GM12878 (cell line): ENCODE measurements around the gene COL26A1. TPM values are rescaled to one million over a fixed set of nuclear protein-coding genes. Genes with fewer than 3 reads are reported as not detected.

Source experiments
- ATAC-seq: fragments of 200-7000 bp; cut with Tn5 transposase; 3 replicates; pipeline ENCODE4 v1.9.1; 2020; ENCODE audit warnings: mild to moderate bottlenecking, moderate library complexity
- BruUV-seq: library from RNA; stranded (reverse); fragments of 400-500 nt; replicated peaks from 2 replicates; lab custom pipeline; 2021; lab: Mats Ljungman, UMichigan
- CTCF ChIA-PET: fragments of 300-600 bp; sonication (Branson Sonifier 250); formaldehyde crosslinking; extraction: SDS; loops from one replicate; lab custom pipeline; 2021; ENCODE audit warnings: inconsistent platforms; lab: Yijun Ruan, JAX
- POLR2A ChIA-PET: fragments of 350-600 bp; formaldehyde crosslinking; extraction: SDS; loops from one replicate; lab custom pipeline; 2021; ENCODE audit warnings: inconsistent platforms; lab: Charles Lee
- RAD21 ChIA-PET: fragments of 300-600 bp; sonication (Branson Sonifier 250); formaldehyde crosslinking; loops from one replicate; lab custom pipeline; 2023; ENCODE audit warnings: antibody characterized with exemption; ENCODE audit not compliant: unreplicated experiment; lab: Charles Lee
- SMC1A ChIA-PET: fragments of 300-600 bp; sonication (Branson Sonifier 250); formaldehyde crosslinking; loops from one replicate; lab custom pipeline; 2023; ENCODE audit not compliant: unreplicated experiment, uncharacterized antibody; lab: Charles Lee
- DNase-seq: peaks from one replicate; pipeline ENCODE4 v3.0.0-alpha.2; 2011; ENCODE audit warnings: low read depth, low spot score
- FAIRE-seq: peaks from 3 replicates; lab custom pipeline; 2011; peaks lifted over from hg19 to GRCh38; lab: Jason Lieb, UNC
- H2AFZ ChIP-seq: 2 replicates; pipeline ENCODE4 v1.6.0; 2011; ENCODE audit warnings: low read depth, low read length, control low read depth; ENCODE audit not compliant: control insufficient read depth
- H3K27ac ChIP-seq: 2 replicates; pipeline ENCODE4 v1.5.1; 2011; ENCODE audit warnings: control low read depth; ENCODE audit not compliant: control insufficient read depth, insufficient read depth
- H3K27me3 ChIP-seq, 2 experiments: replicated peaks in 1 of 2; 2 replicates each; pipeline versions ENCODE4 v1.6.0 to v1.6.1; 2011; ENCODE audit warnings: low read length in 1 of 2; ENCODE audit not compliant: control insufficient read depth in 2 of 2, insufficient read depth in 2 of 2
- H3K36me3 ChIP-seq, 2 experiments: 2 replicates each; pipeline ENCODE4 v1.5.1; 2011; ENCODE audit warnings: low read length in 1 of 2; ENCODE audit not compliant: control insufficient read depth in 2 of 2, insufficient read depth in 2 of 2
- H3K4me1 ChIP-seq: 2 replicates; pipeline ENCODE4 v1.6.1; 2011; ENCODE audit warnings: mild to moderate bottlenecking, low read length, moderate library complexity, mixed read lengths; ENCODE audit not compliant: control insufficient read depth, insufficient read depth
- H3K4me2 ChIP-seq: 2 replicates; pipeline ENCODE4 v1.6.0; 2011; ENCODE audit warnings: control low read depth; ENCODE audit not compliant: control insufficient read depth, insufficient read depth
- H3K4me3 ChIP-seq: fragments of 200-600 bp; sonication (generic); 2 replicates; pipeline ENCODE4 v1.5.1; 2016
- H3K79me2 ChIP-seq: 2 replicates; pipeline ENCODE4 v1.6.0; 2011; ENCODE audit warnings: low read length; ENCODE audit not compliant: control insufficient read depth, insufficient read depth
- H3K9ac ChIP-seq: 2 replicates; pipeline ENCODE4 v1.8.0; 2011; ENCODE audit warnings: low read length, control low read depth, mixed read lengths; ENCODE audit not compliant: control insufficient read depth, insufficient read depth
- H3K9me3 ChIP-seq: replicated peaks from 3 replicates; pipeline ENCODE4 v1.5.1; 2011; ENCODE audit warnings: mild to moderate bottlenecking, low read length; ENCODE audit not compliant: control insufficient read depth, insufficient read depth
- H4K20me1 ChIP-seq: 2 replicates; pipeline ENCODE4 v1.6.0; 2011; ENCODE audit not compliant: control insufficient read depth, insufficient read depth
- EP300 ChIP-seq, 2 experiments: fragments of 150-350 bp in 1 of 2; IDR thresholded peaks; 2 replicates each; pipeline ENCODE4 v1.6.1; 2011 to 2012; ENCODE audit warnings: low read depth in 2 of 2, low read length in 2 of 2, borderline replicate concordance in 1 of 2, improper control_type of control experiment in 1 of 2, inconsistent platforms in 1 of 2; ENCODE audit not compliant: control insufficient read depth in 1 of 2
- NFYB ChIP-seq: IDR thresholded peaks from 2 replicates; pipeline ENCODE4 v1.6.1; 2011; ENCODE audit warnings: low read depth, mild to moderate bottlenecking, low read length, improper control_type of control experiment, moderate library complexity; ENCODE audit not compliant: insufficient read depth
- SRF ChIP-seq, 2 experiments: IDR thresholded peaks; 2 replicates each; pipeline ENCODE4 v1.6.1; 2011; ENCODE audit warnings: low read depth in 2 of 2, low read length in 2 of 2, mild to moderate bottlenecking in 1 of 2, moderate library complexity in 1 of 2
- WGBS: methylation state at CpG from one replicate; pipeline ENCODE4 v1.1.6; 2016; ENCODE audit warnings: low lambda C conversion rate; ENCODE audit not compliant: insufficient replicate concordance, insufficient coverage; ENCODE audit errors: missing lambda C conversion rate; 5-methylcytosine and 5-hydroxymethylcytosine counted together
- in situ Hi-C: fragments of 300-500 bp; cut with MboI; formaldehyde crosslinking; loops from 9 replicates; pipeline ENCODE4 v1.14.3; 2018; ENCODE audit warnings: mixed read lengths
- intact Hi-C: fragments of 100-400 bp; cut with micrococcal nuclease; formaldehyde crosslinking; loops from one replicate; pipeline ENCODE4 v1.14.2; 2022; ENCODE audit not compliant: unreplicated experiment
- polyA plus RNA-seq, 11 experiments: library from polyadenylated mRNA; depleted of rRNA in 4 of 11; unstranded in 6 of 11; stranded (reverse) in 5 of 11; fragments of >200 nt; fragmentation: Nextera tagmentation in 4 of 11; fragmentation: Illumina TruSeq in 1 of 11; extraction: Ambion mirVana in 4 of 11; extraction: Trizol in 1 of 11; gene quantifications; 1 replicate in 1 of 11; 2 replicates in 10 of 11; pipeline versions ENCODE4 v1.2.1 to v1.2.3, GENCODE V29; 2011 to 2016; ENCODE audit warnings: inconsistent platforms in 2 of 11, missing spikeins in 2 of 11, low read depth in 1 of 11
- total RNA-seq, 4 experiments: library from RNA; depleted of rRNA in 3 of 4; stranded (reverse); fragments of >200 nt in 3 of 4; fragmentation: Illumina TruSeq in 1 of 4; extraction: Trizol in 1 of 4; gene quantifications; 2 replicates each; pipeline versions ENCODE4 v1.2.1 to v1.2.3, GENCODE V29; 2013 to 2021
- TF ChIP-seq, protein P1 (sequence below): IDR thresholded peaks from 2 replicates; pipeline ENCODE4 v1.6.1; 2011; ENCODE audit warnings: borderline replicate concordance, low read depth, mild to moderate bottlenecking, moderate library complexity, mixed read lengths, low read length; ENCODE audit not compliant: insufficient read depth; ENCODE audit errors: extremely low read length

The COL26A1 gene
- total and polyA plus RNA-seq, 10 of the 15 experiments (the other 5 are each of a cell fraction or from before 2014, with no cell fraction given): 0.08 TPM; not detected in 9

GRCh38 chr7:101586906-101587677 is 224.4 kb downstream of the COL26A1 start:
- Histone ChIP-seq H4K20me1 (no peaks in the 10 kb centered on the region), H3K36me3 (no peaks in the 10 kb centered on the region), H2AFZ (no peak overlapping the region), H3K4me1 (no peaks in the 10 kb centered on the region), H3K79me2 (no peaks in the 10 kb centered on the region), H3K27me3 (no peaks in the 10 kb centered on the region), H3K4me3 (no peak overlapping the region), H3K27ac (no peak overlapping the region), H3K4me2 (no peak overlapping the region), H3K9me3 (no peaks in the 10 kb centered on the region; the same call in 2 of the 3 replicates), H3K9ac (no peak overlapping the region)
- TF ChIP-seq NFYB: 0 out of 2 replicates have a peak, but pooled peaks have one; percentile 14
- TF ChIP-seq, protein P1, sequence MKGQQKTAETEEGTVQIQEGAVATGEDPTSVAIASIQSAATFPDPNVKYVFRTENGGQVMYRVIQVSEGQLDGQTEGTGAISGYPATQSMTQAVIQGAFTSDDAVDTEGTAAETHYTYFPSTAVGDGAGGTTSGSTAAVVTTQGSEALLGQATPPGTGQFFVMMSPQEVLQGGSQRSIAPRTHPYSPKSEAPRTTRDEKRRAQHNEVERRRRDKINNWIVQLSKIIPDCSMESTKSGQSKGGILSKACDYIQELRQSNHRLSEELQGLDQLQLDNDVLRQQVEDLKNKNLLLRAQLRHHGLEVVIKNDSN: peak; percentile 20
- TF ChIP-seq SRF (IDR thresholded peaks at IDR 0.05; ENCODE audit: low read depth in 2 of 2, low read length in 2 of 2): no peak
- no peak for TF ChIP-seq EP300 (IDR thresholded peaks at IDR 0.05; ENCODE audit: borderline replicate concordance in 1 of 2, control insufficient read depth in 1 of 2, low read depth in 2 of 2, low read length in 2 of 2)
- FAIRE-seq (no peak), ATAC-seq (no peak), DNase-seq (no peak)
- ChIA-PET CTCF (interaction anchor here (1.4 kb wide), 1 partner anchor 44 kb away, joined by 5 read pairs; no protein-coding TSS in a partner anchor), RAD21 (no interaction called here), POLR2A (no interaction called here), SMC1A (no interaction called here)
- WGBS: 40% methylated on average over 12 of the region's 12 CpGs
- in situ Hi-C loops (no loop called here), intact Hi-C loops (no loop called here)
- no TSS peak for BruUV-seq
